K562 (cell line): ENCODE results near the gene NDUFS3. TPM values are rescaled to one million over a fixed set of nuclear protein-coding genes. Genes with fewer than 3 reads are reported as not detected.

Experiments used
- ATF1 ChIP-seq, 2 experiments: fragments of 450-650 bp in 1 of 2; IDR thresholded peaks; 2 replicates each; pipeline ENCODE4 v1.6.1; 2016; ENCODE audit warnings: missing compliant biosample characterization in 1 of 2, missing genetic modification characterization in 1 of 2
- ELF4 ChIP-seq: fragments of 450-650 bp; formaldehyde crosslinking; IDR thresholded peaks from 2 replicates; pipeline ENCODE4 v1.4.0; 2022; ENCODE audit warnings: missing genetic modification characterization
- GABPB1 ChIP-seq: sonication (generic); formaldehyde crosslinking; IDR thresholded peaks from 2 replicates; pipeline ENCODE4 v1.8.0; 2022; ENCODE audit warnings: mild to moderate bottlenecking, missing genetic modification reagents
- GTF2A2 ChIP-seq: IDR thresholded peaks from 2 replicates; pipeline ENCODE4 v1.6.1; 2016; ENCODE audit warnings: mild to moderate bottlenecking, missing genetic modification characterization, missing compliant biosample characterization
- HBP1 ChIP-seq: fragments of 450-650 bp; formaldehyde crosslinking; IDR thresholded peaks from 2 replicates; pipeline ENCODE4 v1.4.0; 2022; ENCODE audit warnings: missing genetic modification characterization
- HIVEP1 ChIP-seq: fragments of 250-450 bp; sonication (Bioruptor Pico); IDR thresholded peaks from 2 replicates; pipeline ENCODE4 v1.4.0; 2020; ENCODE audit warnings: mild to moderate bottlenecking
- KLF13 ChIP-seq: fragments of 450-650 bp; IDR thresholded peaks from 2 replicates; pipeline ENCODE4 v1.6.1; 2016; ENCODE audit warnings: missing genetic modification characterization, low read depth, mild to moderate bottlenecking, missing compliant biosample characterization, moderate library complexity, borderline replicate concordance
- MIER1 ChIP-seq: fragments of 450-650 bp; IDR thresholded peaks from 2 replicates; pipeline ENCODE4 v1.6.1; 2016; ENCODE audit warnings: antibody characterized with exemption, mild to moderate bottlenecking, low read depth
- NEUROD1 ChIP-seq: fragments of 150-350 bp; IDR thresholded peaks from 2 replicates; pipeline ENCODE4 v1.6.1; 2014; ENCODE audit warnings: borderline replicate concordance, low read length, low read depth; ENCODE audit not compliant: partially characterized antibody
- POLR2H ChIP-seq: IDR thresholded peaks from 2 replicates; pipeline ENCODE4 v1.6.1; 2016; ENCODE audit warnings: missing genetic modification characterization, low read depth, mild to moderate bottlenecking, control low read depth, missing compliant biosample characterization, moderate library complexity
- SMARCE1 ChIP-seq: fragments of 450-650 bp; IDR thresholded peaks from 2 replicates; pipeline ENCODE4 v1.7.1; 2016; ENCODE audit warnings: mild to moderate bottlenecking
- SNAPC5 ChIP-seq: fragments of 250-450 bp; sonication (Bioruptor Pico); IDR thresholded peaks from 2 replicates; pipeline ENCODE4 v1.8.0; 2021; ENCODE audit warnings: moderate library complexity, mild to moderate bottlenecking, inconsistent platforms
- SP1 ChIP-seq: sonication (generic); formaldehyde crosslinking; IDR thresholded peaks from 2 replicates; pipeline ENCODE4 v1.8.1; 2022; ENCODE audit warnings: mild to moderate bottlenecking, missing genetic modification reagents
- TRIM25 ChIP-seq: fragments of 450-650 bp; IDR thresholded peaks from 2 replicates; pipeline ENCODE4 v1.7.0; 2016; ENCODE audit warnings: borderline replicate concordance
- USF1 ChIP-seq: sonication (generic); formaldehyde crosslinking; IDR thresholded peaks from 2 replicates; pipeline ENCODE4 v1.9.0; 2022; ENCODE audit warnings: mild to moderate bottlenecking, missing genetic modification reagents
- XRCC5 ChIP-seq: fragments of 200-400 bp; formaldehyde crosslinking; IDR thresholded peaks from 2 replicates; pipeline ENCODE4 v1.6.1; 2017; ENCODE audit warnings: low read depth, mild to moderate bottlenecking, low read length
- ZFP36 ChIP-seq: fragments of 150-350 bp; IDR thresholded peaks from 2 replicates; pipeline ENCODE4 v1.6.1; 2018; ENCODE audit warnings: low read length, low read depth; ENCODE audit not compliant: partially characterized antibody
- ZMIZ1 ChIP-seq, 2 experiments: fragments of 150-350 bp in 1 of 2; IDR thresholded peaks; 2 replicates each; pipeline ENCODE4 v1.6.1; 2012 to 2016; ENCODE audit warnings: low read depth in 2 of 2, low read length in 2 of 2, mild to moderate bottlenecking in 1 of 2, moderate library complexity in 1 of 2
- ZNF24 ChIP-seq: fragments of 450-650 bp; IDR thresholded peaks from 2 replicates; pipeline ENCODE4 v1.6.1; 2016
- ZNF583 ChIP-seq: fragments of 250-450 bp; sonication (Bioruptor Pico); IDR thresholded peaks from 2 replicates; pipeline ENCODE4 v1.4.0; 2020
- polyA plus RNA-seq, 8 experiments: library from polyadenylated mRNA; depleted of rRNA in 4 of 8; stranded (reverse) in 5 of 8; unstranded in 3 of 8; fragments of >200 nt; fragmentation: Nextera tagmentation in 2 of 8; fragmentation: Illumina TruSeq in 1 of 8; extraction: Ambion mirVana in 2 of 8; extraction: Trizol in 1 of 8; gene quantifications; 2 replicates each; pipeline versions ENCODE4 v1.2.1 to v1.2.3, GENCODE V29; 2011 to 2014; ENCODE audit warnings: inconsistent platforms in 1 of 8, missing spikeins in 1 of 8
- total RNA-seq, 7 experiments: library from RNA; depleted of rRNA in 6 of 7; stranded (reverse); fragments of >200 nt in 6 of 7; fragmentation: Illumina TruSeq in 2 of 7; extraction: Trizol in 2 of 7; gene quantifications; 2 replicates each; pipeline versions ENCODE4 v1.2.1 to v1.2.3, GENCODE V29; 2011 to 2021; ENCODE audit warnings: low replicate concordance in 1 of 7

The NDUFS3 gene
- total and polyA plus RNA-seq, 9 of the 15 experiments (the other 6 are each of a cell fraction or from before 2014, with no cell fraction given) = 38.7 to 341 (median 194) TPM

GRCh38 chr11:47552566-47553405 lies 26.1 kb upstream of the NDUFS3 start, which contains the start of gene CELF1 (continued):
- TF ChIP-seq XRCC5 = peak; percentile 96
- no peak; a peak in 1 of 4 replicates for TF ChIP-seq ZMIZ1 (IDR thresholded peaks at IDR 0.05; ENCODE audit: low read depth in 2 of 2, low read length in 2 of 2)
- TF ChIP-seq ZNF24 = no peak; the same call in 1 of the 2 replicates
- no peak for TF ChIP-seq NEUROD1
- TF ChIP-seq SNAPC5 (CRISPR knock-in tag) = no peak
- no peak for TF ChIP-seq MIER1
- TF ChIP-seq SMARCE1 = no peak
- no peak for TF ChIP-seq POLR2H (tag)
- TF ChIP-seq ELF4 (CRISPR knock-in tag) = peak; percentile 79; the same call in 1 of the 2 replicates
- no peak for TF ChIP-seq HIVEP1 (CRISPR knock-in tag)
- TF ChIP-seq ZFP36 = no peak
- peak; percentile 68; the same call in 1 of the 2 replicates for TF ChIP-seq SP1 (CRISPR knock-in tag)
- no peak for TF ChIP-seq ZNF583 (CRISPR knock-in tag)
- TF ChIP-seq GTF2A2 = no peak
- no peak for TF ChIP-seq ATF1 (CRISPR knock-in tag; IDR thresholded peaks at IDR 0.05)
- TF ChIP-seq ATF1 (tag; IDR thresholded peaks at IDR 0.05) = peak; percentile 85
- TF ChIP-seq KLF13 = peak; percentile 42; the same call in 1 of the 2 replicates
- TF ChIP-seq GABPB1 = peak; percentile 96
- TF ChIP-seq HBP1 (CRISPR knock-in tag) = peak; percentile 85; the same call in 1 of the 2 replicates
- no peak for TF ChIP-seq TRIM25
- peak; percentile 50 for TF ChIP-seq USF1 (CRISPR knock-in tag)
